Right renal cortex interstitium (tissue), 3 donors: ENCODE measurements around the gene STAT1. TPM values are rescaled to one million over a fixed set of nuclear protein-coding genes. Genes with fewer than 3 reads are reported as not detected.

Source experiments
- DNase-seq, 3 donors: peaks; one replicate each; pipeline ENCODE4 v3.0.0-alpha.2; 2013; ENCODE audit warnings: low read depth in 3 of 3, low spot score in 2 of 3
- polyA plus RNA-seq, 3 donors: library from polyadenylated mRNA; unstranded; fragments of 120-200 nt; gene quantifications; one replicate each; pipeline ENCODE4 v1.2.1, GENCODE V29; 2013; ENCODE audit not compliant: insufficient read length in 3 of 3

STAT1 gene
- polyA plus RNA-seq, 3 donors: 144 to 163 (median 153) TPM

GRCh38 chr2:190927301-190927700 lies 86.7 kb downstream of the STAT1 start:
- DNase-seq: no peak

- no peak for DNase-seq
Measured at GRCh38 chr2:190922376-190922775, 91.6 kb downstream of the STAT1 start.

GRCh38 chr2:190920085-190920484 lies 93.9 kb downstream of the STAT1 start:
- DNase-seq: no peak

Other genes with a start within 250 kb of the STAT1 start
- gene GLS, start 133.3 kb downstream of the STAT1 start, polyA plus RNA-seq: 100 to 1,000 TPM; 259 to 301 (median 293) TPM
- 10 to 100 TPM in 1 of 3 donors, 1 to 10 TPM in 2; 5.7 to 11.7 (median 8.3) TPM for gene STAT4, start 136.8 kb upstream of the STAT1 start, polyA plus RNA-seq
- 100 to 1,000 TPM; 105 to 122 (median 121) TPM for gene MYO1B, start 231.2 kb upstream of the STAT1 start, polyA plus RNA-seq